Endothelial cell of umbilical vein (primary cell): ENCODE measurements around the gene ESPN.

Experiments
- CTCF ChIP-seq, 2 donors: IDR thresholded peaks; 1 replicate in 1 of 2; 2 replicates in 1 of 2; pipeline ENCODE4 v1.5.1; 2011; ENCODE audit warnings: low read length in 2 of 2, mild to moderate bottlenecking in 2 of 2, moderate library complexity in 2 of 2, control low read depth in 1 of 2, inconsistent platforms in 1 of 2, low read depth in 1 of 2; ENCODE audit not compliant: insufficient read depth in 1 of 2; ENCODE audit errors: extremely low read depth in 1 of 2
- EZH2 ChIP-seq: IDR thresholded peaks from 2 replicates; pipeline ENCODE4 v1.6.1; 2012; ENCODE audit warnings: borderline replicate concordance, low read depth, mild to moderate bottlenecking, moderate library complexity, low read length, inconsistent platforms; ENCODE audit not compliant: severe bottlenecking
- FOS ChIP-seq: IDR thresholded peaks from 2 replicates; pipeline ENCODE4 v1.6.1; 2011; ENCODE audit warnings: mild to moderate bottlenecking, low read length, moderate library complexity, borderline replicate concordance; ENCODE audit not compliant: insufficient read depth
- GATA2 ChIP-seq: IDR thresholded peaks from 2 replicates; pipeline ENCODE4 v1.7.0; 2011; ENCODE audit warnings: low read depth, mild to moderate bottlenecking, moderate library complexity, mixed read lengths, low read length; ENCODE audit not compliant: insufficient read length, insufficient read depth
- JUN ChIP-seq: IDR thresholded peaks from 2 replicates; pipeline ENCODE4 v1.6.1; 2011; ENCODE audit warnings: borderline replicate concordance, low read depth; ENCODE audit not compliant: insufficient read length, insufficient read depth
- MAX ChIP-seq: IDR thresholded peaks from 2 replicates; pipeline ENCODE4 v1.6.1; 2011; ENCODE audit not compliant: insufficient read depth, insufficient read length
- MYC ChIP-seq: IDR thresholded peaks from one replicate; pipeline ENCODE4 v1.6.1; 2011; ENCODE audit warnings: mild to moderate bottlenecking, low read depth, low read length
- POLR2A ChIP-seq: IDR thresholded peaks from 2 replicates; pipeline ENCODE4 v1.6.1; 2012; ENCODE audit warnings: low read depth, mild to moderate bottlenecking, control low read depth, low read length
- POLR2AphosphoS5 ChIP-seq: IDR thresholded peaks from 2 replicates; pipeline ENCODE4 v1.6.1; 2012; ENCODE audit warnings: low read depth, mild to moderate bottlenecking, control low read depth, low read length, moderate library complexity; ENCODE audit not compliant: insufficient read depth

GRCh38 chr1:6424619-6425593 lies at the start of gene ESPN:
- no peak for TF ChIP-seq CTCF (IDR thresholded peaks at IDR 0.05; ENCODE audit: extremely low read depth in 1 of 2, insufficient read depth in 1 of 2, low read depth in 1 of 2, low read length in 2 of 2)
- TF ChIP-seq EZH2 = no peak
- peak; percentile 4 for TF ChIP-seq MAX
- TF ChIP-seq POLR2A = no peak
- TF ChIP-seq JUN = no peak
- TF ChIP-seq GATA2 = no peak
- no peak for TF ChIP-seq MYC
- TF ChIP-seq POLR2AphosphoS5 = peak; percentile 33
- TF ChIP-seq FOS = no peak
